ENCODE data around the gene MYO15A. TPM values are rescaled to one million over a fixed set of nuclear protein-coding genes. Genes with fewer than 3 reads are reported as not detected.

The MYO15A gene
- total and polyA plus RNA-seq, 2 donors (not counting 1 experiment from before 2014, with no cell fraction given): 0.42 to 2.0 TPM

DNA sequence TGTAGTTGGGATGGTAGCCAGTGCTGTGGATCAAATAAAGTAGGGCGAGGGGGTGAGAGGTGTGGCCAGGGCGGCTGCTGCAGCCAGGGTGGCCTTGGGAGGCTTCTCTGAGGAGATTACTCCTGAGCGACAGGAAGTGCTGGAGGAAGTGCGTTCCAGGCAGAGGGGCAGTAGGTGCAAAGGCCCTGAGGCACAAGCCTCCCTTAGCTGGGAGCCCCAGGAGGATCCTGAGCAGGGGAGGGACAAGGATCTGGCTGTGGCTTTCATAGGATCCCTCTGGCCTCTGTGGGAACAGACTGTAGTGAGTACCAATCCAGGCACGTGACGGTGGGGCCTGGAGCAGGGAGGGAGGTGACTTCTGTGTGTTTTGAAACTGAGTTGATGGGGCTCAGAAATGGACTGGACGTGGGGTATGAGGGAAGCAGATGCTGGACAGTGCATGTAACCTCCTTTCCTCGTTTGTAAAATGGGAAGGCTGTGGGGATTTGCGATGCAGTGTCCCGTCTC, 119.7 kb downstream of the MYO15A start:
- Histone ChIP-seq H3K4me1 (ENCODE audit: control insufficient read depth, extremely low read depth, insufficient read depth, low read length) (peaks cover 13% of the 10 kb centered on the region), H3K9me3 (ENCODE audit: control insufficient read depth, insufficient read depth, low read depth, low read length) (no peaks in the 10 kb centered on the region), H3K36me3 (ENCODE audit: control insufficient read depth, insufficient read depth, low read length) (peaks cover 5% of the 10 kb centered on the region), H3K27me3 (ENCODE audit: control insufficient read depth, insufficient read depth, low read length) (no peaks in the 10 kb centered on the region), H3K4me3 (replicated peaks in 1 of 4; ENCODE audit: control extremely low read depth in 1 of 4, insufficient read depth in 1 of 4, low read depth in 3 of 4, low read length in 4 of 4) (no peak overlapping the region), H3K79me2 (ENCODE audit: control insufficient read depth, insufficient read depth, low read length) (peaks cover 11% of the 10 kb centered on the region), H2AFZ (ENCODE audit: low read length) (no peak overlapping the region), H3K9ac (ENCODE audit: insufficient read depth, low read length) (no peak overlapping the region), H3K4me2 (ENCODE audit: extremely low read depth, insufficient read depth, low read length) (no peak overlapping the region), H3K27ac (ENCODE audit: insufficient read depth, low read length) (no peak overlapping the region), H4K20me1 (ENCODE audit: control insufficient read depth, extremely low read depth, insufficient read depth, low read length) (no peaks in the 10 kb centered on the region)
- no peak for DNase-seq (ENCODE audit: low read depth in 2 of 2)
- TF ChIP-seq, protein P1, sequence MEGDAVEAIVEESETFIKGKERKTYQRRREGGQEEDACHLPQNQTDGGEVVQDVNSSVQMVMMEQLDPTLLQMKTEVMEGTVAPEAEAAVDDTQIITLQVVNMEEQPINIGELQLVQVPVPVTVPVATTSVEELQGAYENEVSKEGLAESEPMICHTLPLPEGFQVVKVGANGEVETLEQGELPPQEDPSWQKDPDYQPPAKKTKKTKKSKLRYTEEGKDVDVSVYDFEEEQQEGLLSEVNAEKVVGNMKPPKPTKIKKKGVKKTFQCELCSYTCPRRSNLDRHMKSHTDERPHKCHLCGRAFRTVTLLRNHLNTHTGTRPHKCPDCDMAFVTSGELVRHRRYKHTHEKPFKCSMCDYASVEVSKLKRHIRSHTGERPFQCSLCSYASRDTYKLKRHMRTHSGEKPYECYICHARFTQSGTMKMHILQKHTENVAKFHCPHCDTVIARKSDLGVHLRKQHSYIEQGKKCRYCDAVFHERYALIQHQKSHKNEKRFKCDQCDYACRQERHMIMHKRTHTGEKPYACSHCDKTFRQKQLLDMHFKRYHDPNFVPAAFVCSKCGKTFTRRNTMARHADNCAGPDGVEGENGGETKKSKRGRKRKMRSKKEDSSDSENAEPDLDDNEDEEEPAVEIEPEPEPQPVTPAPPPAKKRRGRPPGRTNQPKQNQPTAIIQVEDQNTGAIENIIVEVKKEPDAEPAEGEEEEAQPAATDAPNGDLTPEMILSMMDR (conservative IDR thresholded peaks at IDR 0.05 in 1 of 2, IDR thresholded peaks at IDR 0.05 in 1 of 2; ENCODE audit: low read depth in 1 of 2, low read length in 2 of 2): no peak
- no peak for TF ChIP-seq EZH2 (IDR thresholded peaks at IDR 0.05; ENCODE audit: low read length, missing control alignments)

- no peak for DNase-seq (ENCODE audit: low read depth in 2 of 2)
Measured at GRCh38 chr17:18229254-18229653, 120.7 kb downstream of the MYO15A start.

More at GRCh38 chr17:18229254-18229653, 120.7 kb downstream of the MYO15A start:
- Histone ChIP-seq H2AFZ (ENCODE audit: low read length) (no peak overlapping the region), H3K9me3 (ENCODE audit: control insufficient read depth, insufficient read depth, low read depth, low read length) (no peaks in the 10 kb centered on the region), H3K9ac (ENCODE audit: insufficient read depth, low read length) (no peak overlapping the region), H4K20me1 (ENCODE audit: control insufficient read depth, extremely low read depth, insufficient read depth, low read length) (no peaks in the 10 kb centered on the region), H3K4me2 (ENCODE audit: extremely low read depth, insufficient read depth, low read length) (no peak overlapping the region), H3K79me2 (ENCODE audit: control insufficient read depth, insufficient read depth, low read length) (peaks cover 11% of the 10 kb centered on the region), H3K27ac (ENCODE audit: insufficient read depth, low read length) (no peak overlapping the region), H3K36me3 (ENCODE audit: control insufficient read depth, insufficient read depth, low read length) (peaks cover 8% of the 10 kb centered on the region), H3K27me3 (ENCODE audit: control insufficient read depth, insufficient read depth, low read length) (no peaks in the 10 kb centered on the region), H3K4me3 (replicated peaks in 1 of 4; ENCODE audit: control extremely low read depth in 1 of 4, insufficient read depth in 1 of 4, low read depth in 3 of 4, low read length in 4 of 4) (no peak overlapping the region), H3K4me1 (ENCODE audit: control insufficient read depth, extremely low read depth, insufficient read depth, low read length) (peaks cover 10% of the 10 kb centered on the region)
- no peak for TF ChIP-seq EZH2 (IDR thresholded peaks at IDR 0.05; ENCODE audit: low read length, missing control alignments)
- TF ChIP-seq, protein P1 (conservative IDR thresholded peaks at IDR 0.05 in 1 of 2, IDR thresholded peaks at IDR 0.05 in 1 of 2; ENCODE audit: low read depth in 1 of 2, low read length in 2 of 2): no peak

Other genes with a start within 250 kb of the MYO15A start
- 15.7 and 33.9 TPM in 2 replicates for gene TOM1L2, start 136.4 kb upstream of the MYO15A start, total RNA-seq
- gene TOM1L2, start 136.4 kb upstream of the MYO15A start, polyA plus RNA-seq: 35.9 and 47.4 TPM in 2 replicates
- 0.26 and 0.33 TPM in 2 replicates for gene DRC3, start 135.9 kb upstream of the MYO15A start, total RNA-seq
- 0.27 and 0.37 TPM in 2 replicates for gene DRC3, start 135.9 kb upstream of the MYO15A start, polyA plus RNA-seq
- 10.3 and 12.6 TPM in 2 replicates for gene ATPAF2, start 69.6 kb upstream of the MYO15A start, total RNA-seq
- 11.6 and 14.7 TPM in 2 replicates for gene ATPAF2, start 69.6 kb upstream of the MYO15A start, polyA plus RNA-seq
- gene GID4, start 69.3 kb upstream of the MYO15A start, total RNA-seq: 7.2 and 10.2 TPM in 2 replicates
- 9.0 TPM in 2 replicates for gene GID4, start 69.3 kb upstream of the MYO15A start, polyA plus RNA-seq
- gene DRG2, start 20.8 kb upstream of the MYO15A start, total RNA-seq: 25.7 and 30.1 TPM in 2 replicates
- 26.7 and 32.2 TPM in 2 replicates for gene DRG2, start 20.8 kb upstream of the MYO15A start, polyA plus RNA-seq
- gene ALKBH5, start 75.1 kb downstream of the MYO15A start, total RNA-seq: 93.7 and 103 TPM in 2 replicates
- 67.7 and 70.3 TPM in 2 replicates for gene ALKBH5, start 75.1 kb downstream of the MYO15A start, polyA plus RNA-seq
- gene LLGL1, start 116.9 kb downstream of the MYO15A start, total RNA-seq: 25.4 and 32.2 TPM in 2 replicates
- 15.1 and 21.1 TPM in 2 replicates for gene LLGL1, start 116.9 kb downstream of the MYO15A start, polyA plus RNA-seq
- 284 and 395 TPM in 2 replicates for gene FLII, start 150.0 kb downstream of the MYO15A start, total RNA-seq
- gene FLII, start 150.0 kb downstream of the MYO15A start, polyA plus RNA-seq: 199 and 313 TPM in 2 replicates
- 13.1 and 16.2 TPM in 2 replicates for gene MIEF2, start 151.9 kb downstream of the MYO15A start, total RNA-seq
- gene MIEF2, start 151.9 kb downstream of the MYO15A start, polyA plus RNA-seq: 3.9 and 4.2 TPM in 2 replicates
- gene TOP3A, start 206.2 kb downstream of the MYO15A start, total RNA-seq: 15.4 and 16.5 TPM in 2 replicates
- 12.7 and 17.5 TPM in 2 replicates for gene TOP3A, start 206.2 kb downstream of the MYO15A start, polyA plus RNA-seq
- gene SMCR8, start 206.5 kb downstream of the MYO15A start, total RNA-seq: 17.2 and 19.5 TPM in 2 replicates
- gene SMCR8, start 206.5 kb downstream of the MYO15A start, polyA plus RNA-seq: 8.6 and 10.8 TPM in 2 replicates